Liver (tissue), 9 donors: ENCODE data around the gene TFF1. TPM values are rescaled to one million over a fixed set of nuclear protein-coding genes. Genes with fewer than 3 reads are reported as not detected.
"Not testable (repeated sequence)": the region's sequence is repeated elsewhere in the genome, so short reads cannot be mapped to it uniquely, and the experiment has no call there.

Experiments used
- DNase-seq: peaks from one replicate; pipeline ENCODE4 v3.0.0-alpha.2; 2017; ENCODE audit warnings: low spot score
- H3K27ac ChIP-seq, 2 donors: one replicate each; pipeline ENCODE4 v1.7.0; 2013; ENCODE audit warnings: inconsistent platforms in 2 of 2, low read length in 2 of 2, control low read depth in 1 of 2, low read depth in 1 of 2, mild to moderate bottlenecking in 1 of 2
- H3K27me3 ChIP-seq, 4 donors: one replicate each; pipeline versions ENCODE4 v1.6.1 to v1.7.0; 2013; ENCODE audit warnings: low read length in 3 of 4, inconsistent platforms in 1 of 4, mild to moderate bottlenecking in 1 of 4, moderate library complexity in 1 of 4; ENCODE audit not compliant: control insufficient read depth in 4 of 4, insufficient read depth in 4 of 4
- H3K36me3 ChIP-seq, 4 donors: one replicate each; pipeline versions ENCODE4 v1.6.1 to v1.7.0; 2013; ENCODE audit warnings: low read length in 3 of 4, mild to moderate bottlenecking in 3 of 4, low read depth in 1 of 4, moderate library complexity in 1 of 4; ENCODE audit not compliant: control insufficient read depth in 4 of 4, insufficient read depth in 3 of 4
- H3K4me1 ChIP-seq, 4 donors: one replicate each; pipeline versions ENCODE4 v1.6.1 to v1.7.0; 2013; ENCODE audit warnings: low read length in 3 of 4, mild to moderate bottlenecking in 3 of 4, moderate library complexity in 1 of 4; ENCODE audit not compliant: control insufficient read depth in 4 of 4, insufficient read depth in 4 of 4
- H3K4me3 ChIP-seq, 3 donors: one replicate each; pipeline versions ENCODE4 v1.6.1 to v1.7.0; 2013; ENCODE audit warnings: low read length in 3 of 3, control low read depth in 1 of 3, low read depth in 1 of 3, mild to moderate bottlenecking in 1 of 3
- H3K9ac ChIP-seq, 2 donors: one replicate each; pipeline ENCODE4 v1.7.0; 2013; ENCODE audit warnings: low read length in 2 of 2, mild to moderate bottlenecking in 2 of 2, moderate library complexity in 2 of 2, control low read depth in 1 of 2, low read depth in 1 of 2
- H3K9me3 ChIP-seq, 4 donors: one replicate each; pipeline versions ENCODE4 v1.6.1 to v1.7.0; 2013; ENCODE audit warnings: low read length in 3 of 4; ENCODE audit not compliant: control insufficient read depth in 4 of 4
- EGR1 ChIP-seq, 2 donors: IDR thresholded peaks; 2 replicates each; pipeline ENCODE4 v1.6.1; 2016 to 2018; ENCODE audit warnings: antibody characterized with exemption in 2 of 2, low read depth in 2 of 2
- FOXA1 ChIP-seq: IDR thresholded peaks from 2 replicates; pipeline ENCODE4 v1.6.1; 2016; ENCODE audit warnings: antibody characterized with exemption
- FOXA2 ChIP-seq: IDR thresholded peaks from 2 replicates; pipeline ENCODE4 v1.6.1; 2016; ENCODE audit warnings: antibody characterized with exemption
- HNF4G ChIP-seq: IDR thresholded peaks from 2 replicates; pipeline ENCODE4 v1.6.1; 2016; ENCODE audit warnings: antibody characterized with exemption
- NR2F2 ChIP-seq: IDR thresholded peaks from 2 replicates; pipeline ENCODE4 v1.6.1; 2016; ENCODE audit warnings: antibody characterized with exemption
- RAD21 ChIP-seq, 2 donors: IDR thresholded peaks; 2 replicates each; pipeline ENCODE4 v1.6.1; 2016; ENCODE audit warnings: antibody characterized with exemption in 2 of 2, mild to moderate bottlenecking in 2 of 2
- RXRA ChIP-seq, 2 donors: IDR thresholded peaks; 2 replicates each; pipeline ENCODE4 v1.6.1; 2017 to 2018; ENCODE audit warnings: antibody characterized with exemption in 2 of 2, mild to moderate bottlenecking in 1 of 2
- SP1 ChIP-seq: IDR thresholded peaks from 2 replicates; pipeline ENCODE4 v1.6.1; 2018; ENCODE audit warnings: antibody characterized with exemption, mild to moderate bottlenecking
- whole genome bisulfite sequencing: extraction: QIAGEN DNeasy Blood & Tissue Kit; methylation state at CpG from one replicate; pipeline ENCODE4 v1.1.7; 2013; 5-methylcytosine and 5-hydroxymethylcytosine counted together
- polyA plus RNA-seq, 2 donors: library from polyadenylated mRNA; stranded (reverse) in 1 of 2; unstranded in 1 of 2; fragments of 200-250 nt in 1 of 2; fragments of >200 nt in 1 of 2; fragmentation: Nextera tagmentation in 1 of 2; extraction: Ambion mirVana in 1 of 2; gene quantifications; one replicate each; pipeline versions ENCODE4 v1.2.1 to v1.2.3, GENCODE V29; 2013 to 2015
- total RNA-seq, 2 donors: library from RNA; depleted of rRNA; stranded (reverse); fragments of >200 nt; gene quantifications; one replicate each; pipeline ENCODE4 v1.2.3, GENCODE V29; 2014
- TF ChIP-seq, protein P1 (sequence below): IDR thresholded peaks from 2 replicates; pipeline ENCODE4 v1.6.1; 2016; ENCODE audit warnings: antibody characterized with exemption
- TF ChIP-seq, protein P2 (sequence below): IDR thresholded peaks from 2 replicates; pipeline ENCODE4 v1.6.1; 2016; ENCODE audit warnings: antibody characterized with exemption, mild to moderate bottlenecking
- donor health status: healthy.
- donor health status: healthy.
- donor health status: healthy.
- donor health status: healthy.
- donor health status: healthy.

TFF1 gene
- total and polyA plus RNA-seq, 4 donors, result not detected

DNA sequence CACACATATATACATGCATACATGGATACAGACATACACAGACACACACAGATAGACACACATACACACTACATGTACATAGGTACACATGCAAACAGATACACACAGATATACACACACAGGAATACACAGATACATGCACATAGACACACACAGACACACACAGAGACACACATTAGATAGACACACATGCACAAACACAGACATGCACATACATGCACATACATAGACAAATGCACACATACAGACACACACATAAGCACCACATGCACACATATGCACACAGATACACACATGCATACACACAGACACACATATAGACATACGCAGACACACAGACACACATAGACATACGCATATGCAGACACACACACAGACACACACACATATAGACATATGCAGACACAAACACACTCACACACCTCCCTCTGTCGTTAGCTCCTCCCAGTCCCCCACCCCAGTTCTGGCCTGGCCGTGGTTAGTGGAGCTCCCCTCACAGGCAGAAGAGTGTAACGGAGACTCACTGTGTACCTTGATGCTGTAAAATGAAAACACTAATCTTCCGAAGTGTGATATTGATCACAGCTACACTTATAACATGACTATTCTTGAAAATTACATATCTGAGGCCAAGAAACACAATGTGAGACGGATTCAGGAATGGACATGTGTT lies 45.0 kb upstream of the TFF1 start:
- Histone ChIP-seq H3K36me3 (no peaks in the 10 kb centered on the region), H3K9me3 (no peaks in the 10 kb centered on the region), H3K4me3 (no peak overlapping the region), H3K4me1 (peaks cover 0 to 3% (median 0%) of the 10 kb centered on the region in 4 donors), H3K9ac (no peak overlapping the region), H3K27ac (no peak overlapping the region), H3K27me3 (peaks cover 0 to 4% (median 0%) of the 10 kb centered on the region in 4 donors)
- DNase-seq, result no peak
- TF ChIP-seq FOXA1 (no peak), NR2F2 (no peak)
- TF ChIP-seq, protein P1, sequence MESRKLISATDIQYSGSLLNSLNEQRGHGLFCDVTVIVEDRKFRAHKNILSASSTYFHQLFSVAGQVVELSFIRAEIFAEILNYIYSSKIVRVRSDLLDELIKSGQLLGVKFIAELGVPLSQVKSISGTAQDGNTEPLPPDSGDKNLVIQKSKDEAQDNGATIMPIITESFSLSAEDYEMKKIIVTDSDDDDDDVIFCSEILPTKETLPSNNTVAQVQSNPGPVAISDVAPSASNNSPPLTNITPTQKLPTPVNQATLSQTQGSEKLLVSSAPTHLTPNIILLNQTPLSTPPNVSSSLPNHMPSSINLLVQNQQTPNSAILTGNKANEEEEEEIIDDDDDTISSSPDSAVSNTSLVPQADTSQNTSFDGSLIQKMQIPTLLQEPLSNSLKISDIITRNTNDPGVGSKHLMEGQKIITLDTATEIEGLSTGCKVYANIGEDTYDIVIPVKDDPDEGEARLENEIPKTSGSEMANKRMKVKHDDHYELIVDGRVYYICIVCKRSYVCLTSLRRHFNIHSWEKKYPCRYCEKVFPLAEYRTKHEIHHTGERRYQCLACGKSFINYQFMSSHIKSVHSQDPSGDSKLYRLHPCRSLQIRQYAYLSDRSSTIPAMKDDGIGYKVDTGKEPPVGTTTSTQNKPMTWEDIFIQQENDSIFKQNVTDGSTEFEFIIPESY, result no peak
- WGBS, result 58% methylated on average over 7 of the region's 7 CpGs

DNA sequence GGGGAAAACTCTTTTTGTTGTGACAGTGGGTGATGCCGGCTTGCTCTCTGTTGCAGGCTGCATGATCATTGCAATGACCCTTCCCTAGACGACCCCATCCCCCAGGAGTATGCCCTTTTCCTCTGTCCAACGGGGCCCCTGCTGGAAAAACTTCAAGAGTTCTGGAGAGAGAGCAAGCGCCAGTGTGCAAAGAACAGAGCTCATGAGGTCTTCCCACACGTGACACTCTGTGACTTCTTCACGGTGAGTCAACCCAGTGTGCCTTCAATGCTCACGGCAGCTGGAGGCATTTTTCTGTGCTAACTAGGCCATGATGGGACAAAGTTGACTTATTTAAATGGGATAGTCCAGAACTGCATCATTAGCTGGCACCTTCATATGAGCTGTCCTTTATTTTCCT lies 43.0 kb upstream of the TFF1 start:
- Histone ChIP-seq H3K4me1 (peaks cover 0 to 3% (median 0%) of the 10 kb centered on the region in 4 donors), H3K27ac (no peak overlapping the region), H3K4me3 (no peak overlapping the region), H3K9me3 (no peaks in the 10 kb centered on the region), H3K36me3 (no peaks in the 10 kb centered on the region), H3K27me3 (peaks cover 0 to 4% (median 0%) of the 10 kb centered on the region in 4 donors), H3K9ac (no peak overlapping the region)
- 69% methylated on average over 7 of the region's 7 CpGs for WGBS
- DNase-seq, result no peak
- TF ChIP-seq RAD21 (IDR thresholded peaks at IDR 0.05) (no peak), FOXA2 (no peak), EGR1 (IDR thresholded peaks at IDR 0.05; ENCODE audit: low read depth in 2 of 2) (no peak), HNF4G (no peak), FOXA1 (no peak), NR2F2 (no peak), RXRA (IDR thresholded peaks at IDR 0.05) (no peak), SP1 (no peak)
- TF ChIP-seq, protein P2, sequence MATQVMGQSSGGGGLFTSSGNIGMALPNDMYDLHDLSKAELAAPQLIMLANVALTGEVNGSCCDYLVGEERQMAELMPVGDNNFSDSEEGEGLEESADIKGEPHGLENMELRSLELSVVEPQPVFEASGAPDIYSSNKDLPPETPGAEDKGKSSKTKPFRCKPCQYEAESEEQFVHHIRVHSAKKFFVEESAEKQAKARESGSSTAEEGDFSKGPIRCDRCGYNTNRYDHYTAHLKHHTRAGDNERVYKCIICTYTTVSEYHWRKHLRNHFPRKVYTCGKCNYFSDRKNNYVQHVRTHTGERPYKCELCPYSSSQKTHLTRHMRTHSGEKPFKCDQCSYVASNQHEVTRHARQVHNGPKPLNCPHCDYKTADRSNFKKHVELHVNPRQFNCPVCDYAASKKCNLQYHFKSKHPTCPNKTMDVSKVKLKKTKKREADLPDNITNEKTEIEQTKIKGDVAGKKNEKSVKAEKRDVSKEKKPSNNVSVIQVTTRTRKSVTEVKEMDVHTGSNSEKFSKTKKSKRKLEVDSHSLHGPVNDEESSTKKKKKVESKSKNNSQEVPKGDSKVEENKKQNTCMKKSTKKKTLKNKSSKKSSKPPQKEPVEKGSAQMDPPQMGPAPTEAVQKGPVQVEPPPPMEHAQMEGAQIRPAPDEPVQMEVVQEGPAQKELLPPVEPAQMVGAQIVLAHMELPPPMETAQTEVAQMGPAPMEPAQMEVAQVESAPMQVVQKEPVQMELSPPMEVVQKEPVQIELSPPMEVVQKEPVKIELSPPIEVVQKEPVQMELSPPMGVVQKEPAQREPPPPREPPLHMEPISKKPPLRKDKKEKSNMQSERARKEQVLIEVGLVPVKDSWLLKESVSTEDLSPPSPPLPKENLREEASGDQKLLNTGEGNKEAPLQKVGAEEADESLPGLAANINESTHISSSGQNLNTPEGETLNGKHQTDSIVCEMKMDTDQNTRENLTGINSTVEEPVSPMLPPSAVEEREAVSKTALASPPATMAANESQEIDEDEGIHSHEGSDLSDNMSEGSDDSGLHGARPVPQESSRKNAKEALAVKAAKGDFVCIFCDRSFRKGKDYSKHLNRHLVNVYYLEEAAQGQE, result no peak

DNA sequence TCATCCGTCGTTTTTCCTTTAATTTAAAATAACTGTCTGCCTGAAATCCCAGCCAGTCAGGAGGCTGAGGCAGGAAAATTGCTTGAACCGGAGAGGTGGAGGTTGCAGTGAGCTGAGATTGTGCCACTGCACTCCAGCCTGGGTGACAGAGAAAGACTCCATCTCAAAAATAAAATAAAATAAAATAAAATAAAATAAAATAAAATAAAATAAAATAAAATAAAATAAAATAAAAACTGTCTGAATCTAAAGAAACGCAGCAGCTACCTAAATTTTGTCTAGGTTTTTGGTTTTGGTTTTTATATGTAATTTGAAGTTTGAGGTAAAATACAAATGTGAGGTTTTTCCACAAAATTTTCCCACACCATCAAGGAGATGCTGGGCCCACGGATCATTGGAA lies 42.4 kb upstream of the TFF1 start:
- not testable (repeated sequence) for DNase-seq, H3K9me3 ChIP-seq, H3K9ac ChIP-seq, H3K4me1 ChIP-seq, H3K27ac ChIP-seq, H3K27me3 ChIP-seq, H3K4me3 ChIP-seq, H3K36me3 ChIP-seq
- 82% methylated on average over 5 of the region's 5 CpGs for whole genome bisulfite sequencing
